Inflammatory macrophage (primary cell): ENCODE measurements around the gene FEN1.

Experiments
- DNase-seq, 2 donors: peaks; one replicate each; pipeline ENCODE4 v3.0.0-alpha.2; 2020 to 2022

FEN1 gene

DNA sequence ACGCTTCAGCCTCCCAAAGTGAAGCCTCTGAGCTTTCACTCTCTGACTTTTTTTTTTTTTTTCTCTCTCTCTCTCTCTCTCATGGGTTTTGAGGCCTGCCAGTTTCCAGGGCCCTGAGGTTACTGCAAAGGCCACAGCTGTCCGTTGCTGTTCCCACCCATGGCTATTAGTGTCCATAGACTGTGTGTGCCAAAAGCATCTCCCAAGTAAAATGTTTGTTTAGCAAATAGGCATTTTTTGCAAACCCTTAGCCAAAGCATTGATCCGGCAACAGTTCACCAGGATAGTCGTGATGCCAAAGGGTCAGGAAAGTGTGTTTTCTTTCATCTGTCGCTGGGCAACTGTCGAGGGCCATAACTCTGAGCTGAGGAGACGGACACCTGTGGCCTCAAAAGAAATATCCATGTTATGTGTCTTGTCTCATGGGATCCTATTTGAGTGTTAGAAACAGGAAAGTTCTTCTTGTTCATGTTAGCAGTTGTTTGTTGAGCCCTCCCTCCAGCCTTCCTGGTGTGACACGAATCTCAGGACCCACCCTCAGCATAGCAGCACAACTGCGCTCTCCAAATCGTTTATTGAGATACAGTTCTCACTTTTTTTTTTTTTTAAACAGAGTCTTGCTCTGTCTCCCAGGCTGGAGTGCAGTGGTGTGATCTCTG lies 53.8 kb downstream of the FEN1 start:
- DNase-seq: no peak
